ENCODE results near the gene ZNF407.
A peak's percentile ranks its signal among the peaks of the same experiment; 100 is the strongest.

ZNF407 gene

GRCh38 chr18:74895686-74896085 is 298.0 kb downstream of the ZNF407 start:
- TF ChIP-seq EZH2phosphoT487 (IDR thresholded peaks at IDR 0.05; ENCODE audit: low read length) (no peak), CTCF (IDR thresholded peaks at IDR 0.05; ENCODE audit: low read length) (no peak), EZH2 (optimal IDR thresholded peaks at IDR 0.05; ENCODE audit: low read depth, low read length) (no peak)
- Histone ChIP-seq H3K36me3 (replicated peaks; ENCODE audit: insufficient read depth, low read length) (no peaks in the 10 kb centered on the region), H3K4me3 (ENCODE audit: low read length) (no peak overlapping the region), H3K9me3 (replicated peaks; ENCODE audit: insufficient read depth, low read length) (no peaks in the 10 kb centered on the region), H3K79me2 (ENCODE audit: low read length) (no peaks in the 10 kb centered on the region), H3K9me2 (replicated peaks; ENCODE audit: insufficient read depth, low read length) (no peaks in the 10 kb centered on the region), H2AFZ (ENCODE audit: low read length) (no peak overlapping the region), H3K27me3 (replicated peaks; ENCODE audit: insufficient read depth, low read length) (no peaks in the 10 kb centered on the region), H3K4me1 (ENCODE audit: low read length) (no peaks in the 10 kb centered on the region), H3K4me2 (ENCODE audit: low read depth, low read length) (no peak overlapping the region), H4K20me1 (ENCODE audit: insufficient read depth, low read length) (no peaks in the 10 kb centered on the region), H3K27ac (ENCODE audit: low read length) (no peak overlapping the region), H3F3A (ENCODE audit: insufficient read depth, low read length) (no peaks in the 10 kb centered on the region), H3K9ac (ENCODE audit: low read length) (no peak overlapping the region)
- no peak for DNase-seq

GRCh38 chr18:74896390-74896991 is 298.8 kb downstream of the ZNF407 start:
- no peaks in the 10 kb centered on the region for H3K9me3 ChIP-seq (replicated peaks; ENCODE audit: insufficient read depth, low read length)
- no peak overlapping the region for H2AFZ ChIP-seq (ENCODE audit: low read length)
- H3K9me2 ChIP-seq (replicated peaks; ENCODE audit: insufficient read depth, low read length) = no peaks in the 10 kb centered on the region
- DNase-seq = peak; percentile 71
- H4K20me1 ChIP-seq (ENCODE audit: insufficient read depth, low read length) = no peaks in the 10 kb centered on the region
- H3K79me2 ChIP-seq (ENCODE audit: low read length) = no peaks in the 10 kb centered on the region
- no peak overlapping the region for H3K27ac ChIP-seq (ENCODE audit: low read length)
- H3K36me3 ChIP-seq (replicated peaks; ENCODE audit: insufficient read depth, low read length) = no peaks in the 10 kb centered on the region
- H3K9ac ChIP-seq (ENCODE audit: low read length) = no peak overlapping the region
- H3K4me1 ChIP-seq (ENCODE audit: low read length) = no peaks in the 10 kb centered on the region
- H3K4me3 ChIP-seq (ENCODE audit: low read length) = no peak overlapping the region
- no peaks in the 10 kb centered on the region for H3K27me3 ChIP-seq (replicated peaks; ENCODE audit: insufficient read depth, low read length)
- H3K4me2 ChIP-seq (ENCODE audit: low read depth, low read length) = no peak overlapping the region
- TF ChIP-seq EZH2phosphoT487 (IDR thresholded peaks at IDR 0.05; ENCODE audit: low read length) (no peak), CTCF (IDR thresholded peaks at IDR 0.05; ENCODE audit: low read length) (peak; percentile 78)
- no peaks in the 10 kb centered on the region for H3F3A ChIP-seq (ENCODE audit: insufficient read depth, low read length)

GRCh38 chr18:74897971-74898657 is 300.4 kb downstream of the ZNF407 start:
- no peaks in the 10 kb centered on the region for H3K79me2 ChIP-seq (ENCODE audit: low read length)

More at GRCh38 chr18:74897971-74898657, 300.4 kb downstream of the ZNF407 start:
- Histone ChIP-seq H3K9ac (ENCODE audit: low read length) (no peak overlapping the region), H3K27me3 (replicated peaks; ENCODE audit: insufficient read depth, low read length) (no peaks in the 10 kb centered on the region), H3K4me3 (ENCODE audit: low read length) (no peak overlapping the region), H3K27ac (ENCODE audit: low read length) (no peak overlapping the region), H4K20me1 (ENCODE audit: insufficient read depth, low read length) (no peaks in the 10 kb centered on the region), H2AFZ (ENCODE audit: low read length) (no peak overlapping the region), H3K36me3 (replicated peaks; ENCODE audit: insufficient read depth, low read length) (no peaks in the 10 kb centered on the region), H3K4me1 (ENCODE audit: low read length) (no peaks in the 10 kb centered on the region), H3K9me3 (replicated peaks; ENCODE audit: insufficient read depth, low read length) (no peaks in the 10 kb centered on the region), H3F3A (ENCODE audit: insufficient read depth, low read length) (no peaks in the 10 kb centered on the region), H3K9me2 (replicated peaks; ENCODE audit: insufficient read depth, low read length) (no peaks in the 10 kb centered on the region), H3K4me2 (ENCODE audit: low read depth, low read length) (no peak overlapping the region)
- no peak for DNase-seq
- TF ChIP-seq EZH2phosphoT487 (IDR thresholded peaks at IDR 0.05; ENCODE audit: low read length) = no peak
- no peak for TF ChIP-seq CTCF (IDR thresholded peaks at IDR 0.05; ENCODE audit: low read length)
- no peak for TF ChIP-seq EZH2 (optimal IDR thresholded peaks at IDR 0.05; ENCODE audit: low read depth, low read length)

All from MM.1S (cell line).